Globus pallidus (tissue), 1 donor: Measurements from ENCODE around the gene IFNLR1.

ENCODE experiments used
- DNase-seq: peaks from one replicate; pipeline ENCODE4 v3.0.0-alpha.2; 2015; ENCODE audit warnings: low spot score

IFNLR1 gene

DNA sequence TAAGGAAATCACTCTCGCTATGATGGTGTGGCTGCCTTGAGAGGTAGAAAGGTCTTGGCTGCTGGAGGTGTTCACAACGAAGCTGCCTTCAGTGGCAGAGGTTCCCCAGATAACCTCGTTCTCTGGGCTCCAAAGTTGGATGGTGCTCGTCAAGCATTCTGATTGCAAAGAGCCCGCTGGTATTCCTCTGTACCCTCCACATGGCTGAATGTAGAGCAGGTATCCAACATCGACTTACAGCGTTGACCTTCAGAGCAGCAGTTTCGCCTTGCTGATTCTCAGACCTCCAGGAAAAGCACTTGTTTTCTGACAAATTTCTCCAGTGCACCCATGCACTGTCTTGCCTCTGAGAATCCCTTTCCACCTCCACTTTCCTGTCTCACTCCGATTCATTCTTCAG is 39.9 kb downstream of the IFNLR1 start:
- DNase-seq: no peak

DNA sequence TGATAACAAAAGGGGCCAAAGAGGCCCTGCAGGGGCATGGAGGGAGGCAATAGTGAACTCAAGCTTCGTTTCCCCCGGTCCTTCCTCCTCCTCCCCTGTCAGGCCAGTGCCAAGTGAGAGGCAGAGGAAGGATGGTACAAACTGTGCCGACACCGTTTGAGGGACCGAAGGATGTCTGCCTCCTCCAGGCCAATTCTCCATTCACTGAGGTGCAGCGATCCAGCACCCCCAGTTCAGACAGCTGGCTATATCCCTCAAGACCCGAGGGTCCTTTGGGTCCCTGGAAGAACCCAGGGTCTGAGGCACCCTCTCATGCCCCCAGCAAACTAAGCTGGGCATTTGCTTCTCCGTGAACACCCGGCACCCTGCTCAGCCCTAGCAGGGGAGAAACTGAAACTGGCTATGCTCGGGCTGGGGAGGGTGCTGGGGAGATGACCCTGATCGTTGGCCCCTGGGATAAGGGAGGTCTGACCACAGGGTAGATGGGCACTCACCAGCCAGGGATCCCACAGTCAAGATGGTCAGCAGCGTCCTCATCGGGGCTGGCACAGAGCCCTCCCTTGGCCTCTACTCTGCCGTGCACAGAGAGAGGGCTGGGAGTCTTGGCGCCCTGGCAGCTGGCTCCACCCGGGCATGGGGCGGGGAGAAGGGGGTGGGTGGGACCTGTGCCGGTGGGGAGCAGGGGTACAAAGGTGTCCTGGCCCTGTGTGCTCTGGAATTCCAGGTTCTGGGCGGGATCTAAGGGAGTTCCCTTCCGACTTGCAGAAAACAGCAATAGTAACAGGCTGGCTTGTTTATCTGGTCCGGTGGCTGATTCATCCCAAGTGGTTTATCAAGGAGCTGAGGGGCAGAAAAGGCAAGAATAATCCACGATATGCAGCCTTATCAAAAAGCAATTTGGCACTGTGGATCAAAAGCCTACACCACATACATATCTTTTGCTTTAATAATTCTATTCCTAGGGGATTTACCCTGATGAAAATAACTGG is 44.2 kb downstream of the IFNLR1 start, which contains the start of gene IL22RA1:
IL22RA1 (minus strand) TSS at position 595 of the 989 bp plus-strand sequence; CDS start at position 537, 58 bp downstream.
- DNase-seq: no peak

DNA sequence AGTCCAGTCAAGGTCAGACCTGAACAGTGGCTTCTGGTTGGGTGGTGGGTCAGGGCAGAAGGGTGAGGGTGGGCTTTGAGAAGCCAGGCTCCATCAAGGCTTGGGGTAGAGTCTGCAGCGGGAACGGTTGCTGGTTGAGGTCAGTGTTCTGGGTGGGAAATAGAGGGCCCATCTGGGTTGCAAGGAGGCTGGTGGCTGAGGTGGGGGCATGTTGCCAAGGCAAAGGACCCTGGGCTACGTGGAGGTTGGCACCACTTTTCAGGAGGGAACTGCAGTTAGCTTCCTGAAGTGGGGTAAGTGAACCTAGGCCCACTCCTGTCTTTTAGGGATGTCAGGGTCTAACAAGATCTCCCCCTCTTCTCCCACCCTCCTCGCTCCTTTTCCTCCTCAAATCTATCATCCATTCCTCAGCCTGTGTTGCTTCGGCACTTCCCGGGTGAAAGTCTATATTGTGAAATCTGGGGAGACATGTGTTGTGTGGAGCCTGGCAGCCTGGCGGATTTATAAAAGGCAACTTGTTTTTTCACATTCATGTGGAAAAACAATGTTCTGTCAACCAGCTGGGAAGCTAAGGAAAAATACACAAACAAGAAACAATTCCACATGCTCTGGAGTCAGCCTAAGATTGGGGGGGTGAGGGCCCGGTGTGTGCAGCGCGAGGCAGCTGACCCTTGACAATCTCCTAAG is 45.6 kb downstream of the IFNLR1 start:
- no peak for DNase-seq

DNA sequence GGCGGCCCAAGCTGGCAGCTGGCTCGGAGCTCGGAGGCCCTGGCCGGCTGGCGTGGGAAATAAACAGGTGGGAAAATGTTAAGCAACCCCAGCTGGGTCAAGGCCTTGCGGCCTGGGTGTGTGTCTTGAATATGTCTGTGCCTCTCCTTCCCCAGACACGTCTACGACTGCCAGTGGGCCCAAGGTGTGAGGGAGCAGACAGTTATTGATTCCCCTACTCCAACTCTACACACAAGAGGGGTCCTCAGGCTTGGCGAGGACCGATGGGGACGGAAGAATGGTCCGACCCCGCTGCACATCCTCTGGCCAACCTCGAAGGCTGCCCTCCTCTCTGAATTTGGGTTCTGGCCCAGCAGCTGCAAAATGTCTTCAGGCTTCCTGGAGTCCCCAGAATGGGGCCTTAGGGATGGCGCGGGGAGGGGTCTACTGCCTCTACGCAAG is 46.3 kb downstream of the IFNLR1 start:
- DNase-seq: no peak

- no peak for DNase-seq
Observed at GRCh38 chr1:24139841-24140425, 47.2 kb downstream of the IFNLR1 start.

DNA sequence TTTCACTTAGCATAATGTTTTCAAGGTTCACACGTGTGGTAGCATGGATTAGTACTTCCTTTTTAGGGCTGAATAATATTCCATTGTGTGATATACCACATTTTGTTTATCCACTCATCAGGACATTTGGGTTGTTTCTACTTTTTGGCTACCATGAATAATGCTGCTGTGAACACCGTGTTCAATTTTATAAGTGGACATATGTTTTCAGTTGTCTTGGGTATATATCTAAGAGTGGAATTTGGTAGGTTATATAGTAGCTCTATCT is 47.9 kb downstream of the IFNLR1 start:
- DNase-seq: no peak

DNA sequence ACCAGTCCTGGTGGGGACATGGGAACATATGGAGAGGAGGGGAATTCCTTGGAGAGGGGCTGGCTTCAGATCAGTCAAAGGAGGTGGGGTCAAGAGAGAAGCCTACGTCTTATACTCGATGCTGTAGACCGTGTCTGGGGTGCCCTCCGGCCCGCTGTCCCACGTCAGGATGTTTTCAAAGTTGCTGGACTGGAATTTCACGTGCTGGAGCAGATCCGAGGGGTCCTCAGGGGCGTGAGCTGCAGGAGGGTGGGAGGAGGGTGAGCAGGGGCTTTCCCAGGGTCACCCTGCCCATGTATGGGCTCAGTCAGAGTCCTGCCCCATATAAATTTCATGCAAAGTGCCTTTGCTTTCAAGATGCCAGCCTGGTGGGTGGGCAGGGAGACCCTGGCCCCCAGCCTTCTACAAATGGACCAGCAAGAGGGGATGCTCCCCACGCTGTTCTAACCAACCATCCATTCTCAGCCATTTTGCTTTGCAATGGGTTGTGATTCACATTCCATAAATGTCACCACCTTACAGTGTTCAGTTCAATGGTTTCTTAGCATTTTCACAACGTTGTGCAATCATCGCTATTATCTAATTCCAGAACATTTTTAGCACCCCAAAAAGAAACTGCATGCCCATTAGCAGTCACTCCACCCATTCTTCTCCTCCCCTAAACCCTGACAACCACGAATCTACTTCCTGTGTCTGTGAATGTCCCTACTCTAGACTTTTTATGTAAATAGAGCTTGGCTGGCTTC is 48.4 kb downstream of the IFNLR1 start:
- DNase-seq: no peak

- no peak for DNase-seq
Observed at GRCh38 chr1:24136956-24137539, 50.0 kb downstream of the IFNLR1 start.

DNA sequence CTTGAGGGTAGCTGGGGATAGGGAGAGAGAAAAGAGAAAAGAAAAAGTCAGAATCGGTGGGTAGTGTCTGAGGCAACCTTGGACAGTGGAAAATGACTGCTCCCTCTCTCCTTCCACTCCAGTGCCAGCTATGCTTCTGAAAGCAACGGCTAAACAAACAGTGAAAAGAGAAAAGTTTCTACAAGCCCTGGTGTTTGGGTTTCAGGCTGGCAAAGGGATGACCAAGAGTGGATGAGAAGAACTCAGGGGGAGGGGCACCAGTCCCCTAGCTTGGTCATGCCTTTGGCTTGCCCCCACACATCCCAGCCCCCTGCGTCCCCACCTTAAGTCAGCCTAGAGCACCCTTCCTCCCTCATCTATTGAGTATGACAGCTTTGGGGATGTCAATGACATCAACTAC is 52.7 kb downstream of the IFNLR1 start:
- DNase-seq: no peak

DNA sequence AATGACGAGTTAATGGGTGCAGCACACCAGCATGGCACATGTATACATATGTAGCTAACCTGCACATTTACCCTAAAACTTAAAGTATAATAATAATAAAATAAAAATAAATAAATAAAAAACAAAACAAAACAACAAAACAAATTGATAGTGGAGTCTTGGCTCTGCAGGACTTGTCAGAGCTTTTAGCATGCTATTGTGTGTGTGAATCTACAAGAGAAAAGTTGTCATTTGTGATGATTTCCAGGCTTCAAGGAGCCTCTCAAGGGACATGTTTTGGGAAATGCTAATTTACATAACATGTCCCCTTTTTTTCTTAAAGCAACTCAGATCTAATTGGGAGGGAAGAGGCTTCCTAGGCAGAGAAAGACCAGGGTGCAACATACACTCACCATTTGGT is 53.3 kb downstream of the IFNLR1 start:
- no peak for DNase-seq

- DNase-seq: no peak
Observed at GRCh38 chr1:24130385-24130784, 56.7 kb downstream of the IFNLR1 start.

GRCh38 chr1:24127801-24128363 is 59.2 kb downstream of the IFNLR1 start:
- DNase-seq: no peak

DNA sequence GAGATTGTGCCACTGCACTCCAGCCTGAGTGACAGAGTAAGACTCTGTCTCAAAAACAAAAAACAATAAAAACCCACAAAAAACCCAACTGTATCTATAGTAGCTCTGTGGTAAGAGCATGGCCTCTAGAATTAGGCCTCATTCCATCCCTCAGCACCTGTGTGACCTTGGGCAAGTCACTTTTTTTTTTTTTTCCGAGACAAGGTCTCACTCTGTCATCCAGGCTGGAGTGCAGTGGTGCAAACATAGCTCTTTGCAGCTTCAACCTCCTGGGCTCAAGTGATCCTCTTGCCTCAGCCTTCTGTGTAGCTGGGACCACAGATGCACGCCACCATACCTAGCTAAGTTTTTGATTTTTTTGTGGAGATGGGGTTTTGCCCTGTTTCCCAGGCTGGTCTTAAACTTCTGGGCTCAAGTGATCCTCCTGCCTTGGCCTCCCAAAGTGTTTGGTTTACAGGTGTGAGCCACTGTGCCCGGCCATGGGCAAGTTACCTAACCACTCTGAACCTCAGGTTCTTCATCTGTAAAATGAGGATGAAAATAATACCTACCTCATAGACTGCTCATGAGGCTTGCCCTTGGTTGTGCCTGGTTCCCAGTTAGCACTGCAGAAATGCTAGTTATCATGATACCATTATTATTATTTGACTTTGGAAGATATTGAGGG is 59.8 kb downstream of the IFNLR1 start:
- DNase-seq: no peak

DNA sequence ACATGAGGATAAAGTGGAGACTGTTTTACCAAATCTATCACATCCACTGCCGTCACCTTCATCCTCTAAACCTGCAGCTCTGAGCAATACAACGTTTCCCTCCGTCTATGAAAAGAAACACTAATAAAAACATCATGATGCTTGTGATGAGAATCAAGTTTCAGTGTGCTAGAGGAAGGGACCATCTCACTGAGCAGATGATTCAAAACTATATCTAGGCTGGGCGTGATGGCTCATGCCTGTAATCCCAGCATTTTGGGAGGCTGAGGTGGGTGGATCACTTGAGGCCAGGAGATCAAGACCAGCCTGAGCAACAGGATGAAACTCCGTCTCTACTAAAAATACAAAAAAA is 60.4 kb downstream of the IFNLR1 start:
- DNase-seq: no peak

DNA sequence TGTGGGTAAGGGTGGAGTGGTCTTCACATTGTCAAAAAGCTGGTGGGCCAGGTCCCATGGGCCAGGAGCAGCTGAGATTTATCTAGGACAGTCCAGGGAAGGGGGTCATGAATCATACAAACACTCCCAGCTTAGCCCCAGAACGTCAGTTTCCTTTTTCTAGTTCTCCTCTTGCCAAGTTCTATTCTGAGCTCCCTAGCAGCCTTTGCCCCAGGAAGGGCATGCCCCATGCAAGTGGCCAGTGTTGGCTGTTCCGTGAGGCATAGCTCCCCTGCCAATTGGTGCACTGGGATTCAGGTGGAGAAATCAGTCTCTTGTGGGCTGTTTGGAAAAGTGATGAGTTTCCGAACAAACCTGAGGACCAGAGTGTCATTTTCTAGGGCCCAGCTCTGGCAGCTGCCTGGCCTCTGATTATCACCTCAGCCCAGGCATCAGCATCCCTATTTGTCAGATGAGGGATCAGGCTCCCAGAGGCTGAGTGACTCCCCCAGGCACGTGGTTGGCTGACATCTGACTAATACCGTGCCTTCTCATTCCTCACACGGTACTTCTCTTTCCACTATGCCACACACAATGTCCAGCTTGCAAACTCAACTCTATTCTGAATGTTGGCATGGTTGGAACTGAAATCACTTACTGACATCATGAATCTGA is 60.9 kb downstream of the IFNLR1 start:
- peak; percentile 28 for DNase-seq

DNA sequence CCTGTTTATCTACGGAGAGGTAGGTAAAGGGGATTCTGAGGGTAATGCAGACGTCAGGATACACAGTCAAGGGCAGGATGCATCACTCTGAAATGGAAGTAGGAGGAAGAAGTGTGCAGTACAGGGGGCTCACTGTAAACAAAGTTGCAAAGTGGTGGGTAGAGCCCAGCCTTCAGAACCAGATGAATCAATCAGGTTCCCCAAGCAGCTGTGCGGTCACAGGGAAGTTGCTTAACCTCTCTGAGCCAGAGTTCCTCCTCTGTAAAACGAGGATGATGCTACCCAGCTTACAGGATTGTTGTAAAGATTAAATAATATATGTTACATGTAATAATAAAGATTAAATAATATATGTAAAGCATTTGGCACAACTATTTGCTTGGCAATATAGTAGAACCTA is 61.6 kb downstream of the IFNLR1 start:
- no peak for DNase-seq

DNA sequence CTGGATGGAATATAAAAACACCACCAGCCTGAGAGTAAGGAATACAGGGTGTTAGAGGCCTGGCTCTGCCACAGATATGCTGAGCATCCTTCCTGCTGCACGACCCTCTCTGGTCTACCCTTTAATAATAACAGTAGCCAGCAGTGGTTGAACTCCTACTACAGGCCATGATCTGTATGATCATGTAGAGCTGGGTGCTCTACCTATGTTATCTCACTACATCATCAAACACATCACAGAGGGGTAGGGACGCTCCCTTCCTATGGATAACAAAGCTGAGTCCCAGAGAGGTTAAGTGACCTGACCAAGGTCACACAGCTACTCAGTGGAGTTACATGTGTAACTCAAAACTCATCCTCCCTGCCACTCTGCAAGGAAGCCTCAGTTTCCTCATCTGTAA is 62.1 kb downstream of the IFNLR1 start:
- DNase-seq: no peak

DNA sequence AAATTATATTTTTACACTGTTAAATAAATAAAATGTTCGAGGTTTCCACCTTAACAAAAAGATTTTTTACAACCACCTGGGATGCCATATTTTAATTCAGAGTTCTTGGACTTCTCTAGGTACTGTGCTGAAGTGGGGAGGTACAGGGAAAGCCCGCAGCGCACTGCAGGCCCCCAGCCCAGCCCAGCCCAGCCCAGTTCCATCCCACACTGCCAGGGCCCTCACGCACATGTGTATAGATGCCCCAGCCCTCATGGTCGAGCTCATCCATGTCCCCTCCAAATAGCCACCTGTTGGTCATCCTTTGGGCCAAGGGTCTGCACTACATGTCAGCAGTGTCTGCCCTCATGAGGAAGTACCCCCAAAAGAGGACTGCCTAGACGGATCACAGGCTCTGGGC is 63.5 kb downstream of the IFNLR1 start:
- DNase-seq: no peak

GRCh38 chr1:24122776-24123175 is 64.3 kb downstream of the IFNLR1 start:
- DNase-seq: no peak

GRCh38 chr1:24121406-24121805 is 65.7 kb downstream of the IFNLR1 start:
- DNase-seq: no peak

GRCh38 chr1:24120965-24121364 is 66.1 kb downstream of the IFNLR1 start:
- DNase-seq: no peak
